ENCODE data around the gene GRID1. TPM values are rescaled to one million over a fixed set of nuclear protein-coding genes. Genes with fewer than 3 reads are reported as not detected.

Gene GRID1
- total and polyA plus RNA-seq, 10 of the 15 experiments (the other 5 are each of a cell fraction or from before 2014, with no cell fraction given), result 0.04 to 0.62 (median 0.08) TPM; not detected in 5

- no peak for TF ChIP-seq SMAD1 (IDR thresholded peaks at IDR 0.05; ENCODE audit: low read depth, partially characterized antibody)
- TF ChIP-seq ELK1 (IDR thresholded peaks at IDR 0.05; ENCODE audit: low read depth, low read length), result no peak
- no peak for TF ChIP-seq RUNX3 (IDR thresholded peaks at IDR 0.05; ENCODE audit: low read length)
- no peak for TF ChIP-seq NR2C1 (IDR thresholded peaks at IDR 0.05)
Observed at GRCh38 chr10:86163522-86164173, 202.9 kb downstream of the GRID1 start (continued).

- ATAC-seq (no peak), DNase-seq (ENCODE audit: low read depth, low spot score) (no peak), FAIRE-seq (no peak)
- Histone ChIP-seq H3K4me1 (ENCODE audit: control insufficient read depth, insufficient read depth, low read length) (no peaks in the 10 kb centered on the region), H3K9ac (ENCODE audit: control insufficient read depth, insufficient read depth, low read length) (no peak overlapping the region), H3K36me3 (ENCODE audit: control insufficient read depth in 2 of 2, insufficient read depth in 2 of 2, low read length in 1 of 2) (no peaks in the 10 kb centered on the region), H3K4me3 (no peak overlapping the region), H3K9me3 (replicated peaks; ENCODE audit: control insufficient read depth, insufficient read depth, low read length) (no peaks in the 10 kb centered on the region), H3K27ac (ENCODE audit: control insufficient read depth, insufficient read depth) (no peak overlapping the region), H3K4me2 (ENCODE audit: control insufficient read depth, insufficient read depth) (no peak overlapping the region), H3K27me3 (replicated peaks in 1 of 2; ENCODE audit: control insufficient read depth in 2 of 2, insufficient read depth in 2 of 2, low read length in 1 of 2) (peaks cover 0 to 1% of the 10 kb centered on the region in 2 experiments; a peak in 2 of 4 replicates), H4K20me1 (ENCODE audit: control insufficient read depth, insufficient read depth) (no peaks in the 10 kb centered on the region; the same call in 1 of the 2 replicates), H3K79me2 (ENCODE audit: control insufficient read depth, insufficient read depth, low read length) (no peaks in the 10 kb centered on the region), H2AFZ (ENCODE audit: control insufficient read depth, low read depth, low read length) (no peak overlapping the region)
- ChIA-PET CTCF (no interaction called here), POLR2A (no interaction called here), SMC1A (ENCODE audit: uncharacterized antibody, unreplicated experiment) (no interaction called here), RAD21 (ENCODE audit: unreplicated experiment) (interaction anchor here (0.7 kb wide), 1 partner anchor 36 kb away, joined by 3 read pairs; no protein-coding TSS in a partner anchor)
- in situ Hi-C loops (cut with MboI) (no loop called here), intact Hi-C loops (cut with micrococcal nuclease; ENCODE audit: unreplicated experiment) (no loop called here)
- WGBS (ENCODE audit: insufficient coverage, insufficient replicate concordance, low lambda C conversion rate, missing lambda C conversion rate), result 21% methylated on average over 5 of the region's 5 CpGs
- BruUV-seq (replicated peaks), result no TSS peak
- no peak for TF ChIP-seq BACH1 (IDR thresholded peaks at IDR 0.05; ENCODE audit: borderline replicate concordance)
Observed at GRCh38 chr10:86162696-86163400, 203.7 kb downstream of the GRID1 start.
